ENCODE results near the gene JAKMIP2.

Gene JAKMIP2

GRCh38 chr5:147711019-147711418 is 71.5 kb downstream of the JAKMIP2 start:
- H3K27ac ChIP-seq (ENCODE audit: low read depth, low read length): no peak overlapping the region
- no peak overlapping the region for H3K9ac ChIP-seq (ENCODE audit: low read length)
- H2AFZ ChIP-seq (ENCODE audit: low read depth, low read length, severe bottlenecking): no peak overlapping the region
- no peaks in the 10 kb centered on the region for H3F3A ChIP-seq (ENCODE audit: insufficient read depth)
- no peaks in the 10 kb centered on the region for H3K27me3 ChIP-seq (ENCODE audit: low read length)
- H4K20me1 ChIP-seq (ENCODE audit: low read depth, low read length): no peaks in the 10 kb centered on the region
- no peaks in the 10 kb centered on the region for H3K36me3 ChIP-seq (ENCODE audit: low read length)
- no peak overlapping the region for H3K4me2 ChIP-seq (ENCODE audit: low read depth, low read length, poor library complexity, severe bottlenecking)
- H3K9me3 ChIP-seq (ENCODE audit: insufficient read depth, low read length): no peaks in the 10 kb centered on the region
- TF ChIP-seq CTCF (IDR thresholded peaks at IDR 0.05; ENCODE audit: insufficient read depth, low read length, poor library complexity, severe bottlenecking) (no peak), EZH2phosphoT487 (conservative IDR thresholded peaks at IDR 0.05; ENCODE audit: low read length) (no peak)
- H3K9me2 ChIP-seq (replicated peaks; ENCODE audit: insufficient read depth, low read length): no peaks in the 10 kb centered on the region
- H3K79me2 ChIP-seq (ENCODE audit: insufficient read depth, low read length): no peaks in the 10 kb centered on the region
- H3K4me3 ChIP-seq (ENCODE audit: insufficient read depth, low read length, poor library complexity, severe bottlenecking): no peak overlapping the region

GRCh38 chr5:147708708-147709107 is 73.8 kb downstream of the JAKMIP2 start:
- no peaks in the 10 kb centered on the region for H3K27me3 ChIP-seq (ENCODE audit: low read length)
- H3K27ac ChIP-seq (ENCODE audit: low read depth, low read length): no peak overlapping the region
- no peaks in the 10 kb centered on the region for H3K79me2 ChIP-seq (ENCODE audit: insufficient read depth, low read length)
- no peaks in the 10 kb centered on the region for H3K9me2 ChIP-seq (replicated peaks; ENCODE audit: insufficient read depth, low read length)
- no peaks in the 10 kb centered on the region for H3F3A ChIP-seq (ENCODE audit: insufficient read depth)
- no peaks in the 10 kb centered on the region for H4K20me1 ChIP-seq (ENCODE audit: low read depth, low read length)
- no peak overlapping the region for H3K4me3 ChIP-seq (ENCODE audit: insufficient read depth, low read length, poor library complexity, severe bottlenecking)
- no peaks in the 10 kb centered on the region for H3K36me3 ChIP-seq (ENCODE audit: low read length)
- H3K9ac ChIP-seq (ENCODE audit: low read length): no peak overlapping the region
- TF ChIP-seq EZH2phosphoT487 (conservative IDR thresholded peaks at IDR 0.05; ENCODE audit: low read length) (no peak), CTCF (IDR thresholded peaks at IDR 0.05; ENCODE audit: insufficient read depth, low read length, poor library complexity, severe bottlenecking) (no peak)
- no peaks in the 10 kb centered on the region for H3K9me3 ChIP-seq (ENCODE audit: insufficient read depth, low read length)
- H3K4me2 ChIP-seq (ENCODE audit: low read depth, low read length, poor library complexity, severe bottlenecking): no peak overlapping the region
- no peak overlapping the region for H2AFZ ChIP-seq (ENCODE audit: low read depth, low read length, severe bottlenecking)

GRCh38 chr5:147704544-147704943 is 78.0 kb downstream of the JAKMIP2 start:
- Histone ChIP-seq H3K9me3 (ENCODE audit: insufficient read depth, low read length) (no peaks in the 10 kb centered on the region), H4K20me1 (ENCODE audit: low read depth, low read length) (no peaks in the 10 kb centered on the region), H3F3A (ENCODE audit: insufficient read depth) (no peaks in the 10 kb centered on the region), H2AFZ (ENCODE audit: low read depth, low read length, severe bottlenecking) (no peak overlapping the region), H3K4me2 (ENCODE audit: low read depth, low read length, poor library complexity, severe bottlenecking) (no peak overlapping the region), H3K4me3 (ENCODE audit: insufficient read depth, low read length, poor library complexity, severe bottlenecking) (no peak overlapping the region), H3K79me2 (ENCODE audit: insufficient read depth, low read length) (no peaks in the 10 kb centered on the region), H3K27me3 (ENCODE audit: low read length) (no peaks in the 10 kb centered on the region), H3K9ac (ENCODE audit: low read length) (no peak overlapping the region), H3K36me3 (ENCODE audit: low read length) (no peaks in the 10 kb centered on the region), H3K9me2 (replicated peaks; ENCODE audit: insufficient read depth, low read length) (no peaks in the 10 kb centered on the region), H3K27ac (ENCODE audit: low read depth, low read length) (no peak overlapping the region)
- TF ChIP-seq CTCF (IDR thresholded peaks at IDR 0.05; ENCODE audit: insufficient read depth, low read length, poor library complexity, severe bottlenecking) (no peak), EZH2phosphoT487 (conservative IDR thresholded peaks at IDR 0.05; ENCODE audit: low read length) (no peak)

All from SU-DHL-6 (cell line).